ACC112 (cell line): ENCODE results near the gene CLDN14.
A peak's percentile ranks its signal among the peaks of the same experiment; 100 is the strongest.

Source experiments
- H2AFZ ChIP-seq: fragments of 200-600 bp; sonication (generic); one replicate; pipeline ENCODE4 v1.6.0; 2017; ENCODE audit warnings: antibody characterized with exemption, low read length; ENCODE audit not compliant: unreplicated experiment
- H3K27ac ChIP-seq: fragments of 200-600 bp; sonication (generic); 2 replicates; pipeline ENCODE4 v1.5.1; 2014; ENCODE audit warnings: low read depth, mild to moderate bottlenecking, antibody characterized with exemption, low read length, moderate library complexity
- H3K27me3 ChIP-seq: fragments of 200-600 bp; sonication (generic); 2 replicates; pipeline ENCODE4 v1.6.1; 2014; ENCODE audit warnings: mild to moderate bottlenecking, antibody characterized with exemption, low read length, moderate library complexity, mixed read lengths; ENCODE audit not compliant: insufficient read depth
- H3K36me3 ChIP-seq: fragments of 200-600 bp; sonication (generic); 2 replicates; pipeline ENCODE4 v1.6.1; 2016; ENCODE audit warnings: mild to moderate bottlenecking, antibody characterized with exemption, low read length, moderate library complexity, mixed read lengths; ENCODE audit not compliant: insufficient read depth
- H3K4me1 ChIP-seq: fragments of 200-600 bp; sonication (generic); one replicate; pipeline ENCODE4 v1.6.1; 2016; ENCODE audit warnings: low read length, mixed read lengths; ENCODE audit not compliant: insufficient read depth, unreplicated experiment, control insufficient read depth
- H3K4me3 ChIP-seq: fragments of 200-600 bp; sonication (generic); 2 replicates; pipeline ENCODE4 v1.5.1; 2014; ENCODE audit warnings: mild to moderate bottlenecking, low read depth, low read length
- H3K79me2 ChIP-seq: fragments of 200-600 bp; sonication (generic); one replicate; pipeline ENCODE4 v1.6.0; 2016; ENCODE audit warnings: low read length; ENCODE audit not compliant: control insufficient read depth, unreplicated experiment, insufficient read depth

The CLDN14 gene

GRCh38 chr21:36512971-36513370 is 33.0 kb upstream of the CLDN14 start:
- H2AFZ ChIP-seq: no peak overlapping the region
- H3K4me1 ChIP-seq: no peaks in the 10 kb centered on the region
- H3K27me3 ChIP-seq: peaks cover 4% of the 10 kb centered on the region; the same call in 1 of the 2 replicates
- H3K36me3 ChIP-seq: no peaks in the 10 kb centered on the region
- no peaks in the 10 kb centered on the region for H3K79me2 ChIP-seq
- no peak overlapping the region for H3K4me3 ChIP-seq
- H3K27ac ChIP-seq: no peak overlapping the region

DNA sequence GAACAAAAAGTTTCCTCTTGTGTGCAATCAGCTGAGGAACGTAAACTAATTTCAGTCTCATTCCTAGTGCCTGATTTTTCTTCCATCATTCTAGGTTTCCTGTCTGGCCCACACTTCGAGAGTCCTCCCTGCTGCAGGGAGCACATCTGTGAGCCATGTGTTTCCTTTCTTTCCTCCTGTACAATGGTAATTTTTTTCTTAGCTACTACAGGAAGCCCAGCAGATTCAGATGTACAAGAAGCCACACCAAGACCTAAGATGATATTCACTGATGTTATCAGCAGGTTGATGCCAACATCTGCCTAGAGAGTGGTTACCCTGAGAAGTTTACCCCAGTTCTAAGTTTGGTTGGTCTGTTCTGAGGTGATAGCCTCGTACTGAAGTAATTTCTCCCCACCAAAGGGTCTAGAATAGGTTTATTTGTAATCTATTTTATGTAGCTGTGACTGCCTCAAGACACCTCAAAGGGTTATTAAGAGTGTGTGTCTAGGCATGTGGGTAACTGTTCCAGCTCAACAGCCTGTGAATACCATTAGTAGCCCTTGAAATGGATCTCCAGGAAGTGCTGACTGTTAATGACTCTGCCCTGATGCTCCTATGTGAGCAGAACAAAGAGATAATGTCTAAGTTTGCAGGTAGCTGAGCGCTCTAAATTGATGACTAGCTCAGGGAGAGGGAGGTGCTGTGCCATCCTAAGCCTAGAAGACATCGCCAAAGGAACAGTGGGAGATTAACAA is 31.7 kb upstream of the CLDN14 start:
- Histone ChIP-seq H3K79me2 (no peaks in the 10 kb centered on the region), H3K36me3 (no peaks in the 10 kb centered on the region), H3K27me3 (peaks cover 4% of the 10 kb centered on the region; the same call in 1 of the 2 replicates), H3K4me3 (no peak overlapping the region), H2AFZ (no peak overlapping the region), H3K27ac (no peak overlapping the region), H3K4me1 (no peaks in the 10 kb centered on the region)

DNA sequence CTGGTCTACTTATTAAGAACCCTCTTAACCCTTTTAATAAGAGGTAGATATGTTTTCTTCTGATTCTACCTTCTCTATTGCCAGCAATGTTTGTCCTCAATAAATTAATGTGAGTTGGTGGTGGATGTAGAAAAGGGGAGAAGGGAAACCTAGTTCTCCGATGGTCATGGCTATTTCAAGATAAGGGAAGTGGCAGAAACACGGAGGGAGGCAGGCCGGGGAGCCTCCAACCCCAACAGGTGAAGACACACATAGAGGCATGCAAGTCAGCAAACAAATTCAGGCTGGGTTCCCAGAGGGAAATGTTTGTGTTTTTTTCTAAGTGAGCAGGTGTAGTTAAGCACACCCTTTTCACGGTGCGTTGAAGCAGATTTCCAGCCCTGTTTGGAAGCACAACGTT is 31.0 kb upstream of the CLDN14 start:
- Histone ChIP-seq H3K27ac (no peak overlapping the region), H2AFZ (no peak overlapping the region), H3K36me3 (no peaks in the 10 kb centered on the region), H3K4me3 (no peak overlapping the region), H3K79me2 (no peaks in the 10 kb centered on the region), H3K27me3 (peaks cover 4% of the 10 kb centered on the region; the same call in 1 of the 2 replicates), H3K4me1 (no peaks in the 10 kb centered on the region)

- H2AFZ ChIP-seq: no peak overlapping the region
- H3K36me3 ChIP-seq: no peaks in the 10 kb centered on the region
- no peaks in the 10 kb centered on the region for H3K4me1 ChIP-seq
- no peak overlapping the region for H3K4me3 ChIP-seq
- H3K27ac ChIP-seq: no peak overlapping the region
- no peaks in the 10 kb centered on the region for H3K79me2 ChIP-seq
- peaks cover 9% of the 10 kb centered on the region; the same call in 1 of the 2 replicates for H3K27me3 ChIP-seq
Measured at GRCh38 chr21:36509973-36510664, 30.2 kb upstream of the CLDN14 start.

DNA sequence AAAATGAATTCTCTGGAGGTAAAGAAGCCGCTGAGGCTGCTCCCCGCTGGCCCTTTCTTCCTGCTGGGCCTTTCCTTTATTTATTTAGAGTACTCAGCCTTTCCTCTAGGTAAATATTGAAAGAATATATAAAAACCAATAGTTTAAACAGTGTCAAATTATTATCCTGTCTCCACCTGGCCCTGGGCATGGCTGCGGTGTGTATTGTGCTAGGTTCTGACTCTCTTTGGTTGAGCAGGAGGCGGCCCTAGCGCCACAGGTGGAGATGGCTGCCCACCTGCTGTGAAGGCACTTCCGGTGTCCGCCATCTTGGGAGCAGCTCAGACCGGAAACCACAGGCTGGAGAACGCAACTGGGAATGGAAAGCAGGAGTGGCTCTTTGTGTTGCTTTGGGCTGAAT is 29.0 kb upstream of the CLDN14 start:
- Histone ChIP-seq H3K36me3 (no peaks in the 10 kb centered on the region), H2AFZ (no peak overlapping the region), H3K27ac (no peak overlapping the region), H3K27me3 (peaks cover 9% of the 10 kb centered on the region; the same call in 1 of the 2 replicates), H3K4me1 (no peaks in the 10 kb centered on the region), H3K4me3 (no peak overlapping the region), H3K79me2 (no peaks in the 10 kb centered on the region)

GRCh38 chr21:36507397-36508018 is 27.6 kb upstream of the CLDN14 start:
- H3K4me3 ChIP-seq: no peak overlapping the region
- H3K4me1 ChIP-seq: no peaks in the 10 kb centered on the region
- H2AFZ ChIP-seq: no peak overlapping the region
- H3K27ac ChIP-seq: no peak overlapping the region
- peaks cover 9% of the 10 kb centered on the region; the same call in 1 of the 2 replicates for H3K27me3 ChIP-seq
- H3K36me3 ChIP-seq: no peaks in the 10 kb centered on the region
- no peaks in the 10 kb centered on the region for H3K79me2 ChIP-seq

DNA sequence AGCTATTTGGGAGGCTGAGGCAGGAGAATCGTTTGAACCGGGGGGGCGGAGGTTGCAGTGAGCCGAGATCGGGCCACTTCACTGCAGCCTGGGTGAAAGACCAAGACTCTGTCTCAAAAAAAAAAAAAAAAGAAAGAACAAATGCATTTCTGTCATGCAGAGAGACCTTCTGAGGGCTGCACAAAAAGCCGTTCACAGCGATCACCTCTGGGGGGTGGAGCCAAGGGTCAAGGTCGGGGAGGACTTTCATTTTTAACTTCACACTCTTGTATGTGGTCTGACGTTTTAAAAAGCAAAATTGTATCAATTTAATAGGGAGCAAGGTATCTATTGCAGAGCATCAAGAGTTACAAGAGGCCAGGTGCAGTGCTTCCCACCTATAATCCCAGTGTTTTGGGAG is 26.6 kb upstream of the CLDN14 start:
- H3K27ac ChIP-seq: no peak overlapping the region
- no peaks in the 10 kb centered on the region for H3K79me2 ChIP-seq
- H3K4me3 ChIP-seq: no peak overlapping the region
- H3K27me3 ChIP-seq: peaks cover 9% of the 10 kb centered on the region; the same call in 1 of the 2 replicates
- H2AFZ ChIP-seq: no peak overlapping the region
- H3K36me3 ChIP-seq: no peaks in the 10 kb centered on the region
- no peaks in the 10 kb centered on the region for H3K4me1 ChIP-seq

- no peak overlapping the region for H3K27ac ChIP-seq
- H2AFZ ChIP-seq: peak overlapping the region; percentile 69
- H3K36me3 ChIP-seq: no peaks in the 10 kb centered on the region
- peaks cover 7% of the 10 kb centered on the region for H3K4me1 ChIP-seq
- peaks cover 5% of the 10 kb centered on the region; the same call in 1 of the 2 replicates for H3K27me3 ChIP-seq
- no peaks in the 10 kb centered on the region for H3K79me2 ChIP-seq
- no peak overlapping the region for H3K4me3 ChIP-seq
Measured at GRCh38 chr21:36504067-36505058, 24.4 kb upstream of the CLDN14 start.

GRCh38 chr21:36502365-36502764 is 22.4 kb upstream of the CLDN14 start:
- Histone ChIP-seq H3K36me3 (no peaks in the 10 kb centered on the region), H3K79me2 (no peaks in the 10 kb centered on the region), H2AFZ (no peak overlapping the region), H3K4me1 (peaks cover 10% of the 10 kb centered on the region), H3K27me3 (peaks cover 5% of the 10 kb centered on the region; the same call in 1 of the 2 replicates), H3K4me3 (no peak overlapping the region), H3K27ac (no peak overlapping the region)

GRCh38 chr21:36501589-36501892 is 21.6 kb upstream of the CLDN14 start:
- Histone ChIP-seq H3K4me3 (no peak overlapping the region), H3K27me3 (peaks cover 5% of the 10 kb centered on the region; the same call in 1 of the 2 replicates), H3K27ac (no peak overlapping the region), H3K79me2 (no peaks in the 10 kb centered on the region), H3K4me1 (peaks cover 10% of the 10 kb centered on the region), H3K36me3 (no peaks in the 10 kb centered on the region), H2AFZ (no peak overlapping the region)
